Osteoblast (primary cell): ENCODE measurements around the gene CYS1. TPM values are rescaled to one million over a fixed set of nuclear protein-coding genes. Genes with fewer than 3 reads are reported as not detected.
"Not testable (repeated sequence)": the region's sequence is repeated elsewhere in the genome, so short reads cannot be mapped to it uniquely, and the experiment has no call there.

ENCODE experiments used
- DNase-seq: peaks from one replicate; pipeline ENCODE4 v3.0.0; 2011; ENCODE audit warnings: low spot score, mixed read lengths; ENCODE audit not compliant: insufficient read length; ENCODE audit errors: missing footprints
- H2AFZ ChIP-seq: 2 replicates; pipeline ENCODE4 v1.6.0; 2011; ENCODE audit warnings: mild to moderate bottlenecking, low read length
- H3K27ac ChIP-seq: 2 replicates; pipeline ENCODE4 v1.5.1; 2011; ENCODE audit warnings: mild to moderate bottlenecking, low read depth, low read length, moderate library complexity
- H3K27me3 ChIP-seq: 2 replicates; pipeline ENCODE4 v1.6.0; 2012; ENCODE audit warnings: mild to moderate bottlenecking, control low read depth, inconsistent platforms, low read length, moderate library complexity; ENCODE audit not compliant: insufficient read depth
- H3K36me3 ChIP-seq: 2 replicates; pipeline ENCODE4 v1.5.1; 2011; ENCODE audit warnings: mild to moderate bottlenecking, low read length, control low read depth, moderate library complexity; ENCODE audit not compliant: insufficient read depth
- H3K4me1 ChIP-seq: 2 replicates; pipeline ENCODE4 v1.5.1; 2011; ENCODE audit warnings: mild to moderate bottlenecking, low read length, control low read depth, moderate library complexity; ENCODE audit not compliant: insufficient read depth
- H3K4me2 ChIP-seq: 2 replicates; pipeline ENCODE4 v1.6.0; 2011; ENCODE audit warnings: mild to moderate bottlenecking, low read length; ENCODE audit not compliant: insufficient read depth
- H3K4me3 ChIP-seq: fragments of 200-600 bp; sonication (generic); 3 replicates; pipeline ENCODE4 v1.5.1; 2012; ENCODE audit warnings: mild to moderate bottlenecking, low read length, inconsistent platforms; ENCODE audit not compliant: insufficient read depth
- H3K79me2 ChIP-seq: 2 replicates; pipeline ENCODE4 v1.6.0; 2012; ENCODE audit warnings: mild to moderate bottlenecking, low read length, control low read depth, inconsistent platforms; ENCODE audit not compliant: insufficient read depth
- H3K9me3 ChIP-seq: 2 replicates; pipeline ENCODE4 v1.5.1; 2011; ENCODE audit warnings: low read depth, low read length, control low read depth
- H4K20me1 ChIP-seq: 2 replicates; pipeline ENCODE4 v1.6.0; 2012; ENCODE audit warnings: mild to moderate bottlenecking, low read length, control low read depth; ENCODE audit not compliant: insufficient read depth
- CTCF ChIP-seq: IDR thresholded peaks from 2 replicates; pipeline ENCODE4 v1.5.1; 2011; ENCODE audit warnings: mild to moderate bottlenecking, low read depth, low read length, moderate library complexity; ENCODE audit errors: extremely low read depth
- total RNA-seq: library from RNA; depleted of rRNA; stranded (reverse); fragments of >200 nt; gene quantifications from 2 replicates; pipeline ENCODE4 v1.2.3, GENCODE V29; 2012

The CYS1 gene
- total RNA-seq, 1 donor, result 0.36 TPM

DNA sequence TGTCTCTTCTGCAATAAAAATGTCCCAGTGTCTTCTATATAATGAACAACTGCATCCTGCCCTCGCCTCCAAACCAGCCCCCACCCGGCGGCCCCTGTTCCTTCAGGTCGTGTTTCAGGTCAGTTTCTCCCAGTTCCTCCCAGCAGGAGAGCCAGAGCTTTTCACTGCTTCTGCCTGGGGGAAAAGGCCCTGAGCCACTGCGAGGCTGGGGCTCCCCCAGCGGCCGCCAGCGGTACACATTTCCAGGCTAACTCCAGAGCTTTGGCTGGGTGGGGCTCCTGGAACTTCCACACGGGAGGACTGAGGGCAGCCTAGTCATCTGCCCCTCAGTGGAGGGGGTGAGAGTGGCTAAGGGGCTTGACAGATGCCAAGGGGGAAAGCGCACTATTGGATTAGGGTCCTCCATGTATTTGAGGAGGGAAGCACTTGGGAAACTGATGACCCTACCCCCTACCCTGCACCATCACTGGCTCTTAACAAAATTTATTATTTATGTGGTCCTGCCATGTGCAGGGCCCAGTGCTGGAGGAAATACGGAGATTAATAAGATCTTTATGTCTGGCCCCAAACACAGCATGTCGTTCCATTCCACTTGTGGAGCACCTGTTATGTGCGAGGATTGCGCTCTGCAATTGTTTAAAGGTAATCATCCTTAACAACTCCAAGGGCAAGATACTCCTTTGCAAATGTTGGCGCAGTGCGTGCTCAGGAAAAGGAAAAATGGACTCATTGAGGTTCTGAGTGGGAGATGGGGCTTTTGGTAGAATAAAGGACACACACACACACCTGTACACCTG, 17.3 kb upstream of the CYS1 start:
- Histone ChIP-seq H3K27me3 (peaks cover 5% of the 10 kb centered on the region), H3K9me3 (no peaks in the 10 kb centered on the region), H4K20me1 (no peaks in the 10 kb centered on the region), H3K27ac (no peak overlapping the region), H2AFZ (no peak overlapping the region), H3K36me3 (no peaks in the 10 kb centered on the region), H3K4me3 (no peak overlapping the region), H3K4me2 (no peak overlapping the region), H3K79me2 (no peaks in the 10 kb centered on the region), H3K4me1 (no peaks in the 10 kb centered on the region)
- DNase-seq, result peak; percentile 98
- peak; percentile 88 for TF ChIP-seq CTCF

GRCh38 chr2:10096641-10097040, 16.4 kb upstream of the CYS1 start:
- H3K4me1 ChIP-seq, result no peaks in the 10 kb centered on the region
- peaks cover 13% of the 10 kb centered on the region for H3K27me3 ChIP-seq
- TF ChIP-seq CTCF, result no peak
- no peaks in the 10 kb centered on the region for H4K20me1 ChIP-seq
- H3K9me3 ChIP-seq, result no peaks in the 10 kb centered on the region
- no peaks in the 10 kb centered on the region for H3K36me3 ChIP-seq
- H3K27ac ChIP-seq, result no peak overlapping the region
- no peak overlapping the region for H3K4me2 ChIP-seq
- no peak for DNase-seq
- no peak overlapping the region for H2AFZ ChIP-seq
- no peak overlapping the region for H3K4me3 ChIP-seq
- no peaks in the 10 kb centered on the region for H3K79me2 ChIP-seq

- Histone ChIP-seq H3K4me1 (no peaks in the 10 kb centered on the region), H3K4me3 (no peak overlapping the region), H3K4me2 (no peak overlapping the region), H3K79me2 (no peaks in the 10 kb centered on the region), H3K9me3 (no peaks in the 10 kb centered on the region), H3K27ac (no peak overlapping the region), H4K20me1 (no peaks in the 10 kb centered on the region), H3K36me3 (no peaks in the 10 kb centered on the region), H2AFZ (no peak overlapping the region), H3K27me3 (peaks cover 27% of the 10 kb centered on the region)
- no peak for DNase-seq
- no peak for TF ChIP-seq CTCF
These were observed 15.0 kb upstream of the CYS1 start for GRCh38 chr2:10095175-10095574.

DNA sequence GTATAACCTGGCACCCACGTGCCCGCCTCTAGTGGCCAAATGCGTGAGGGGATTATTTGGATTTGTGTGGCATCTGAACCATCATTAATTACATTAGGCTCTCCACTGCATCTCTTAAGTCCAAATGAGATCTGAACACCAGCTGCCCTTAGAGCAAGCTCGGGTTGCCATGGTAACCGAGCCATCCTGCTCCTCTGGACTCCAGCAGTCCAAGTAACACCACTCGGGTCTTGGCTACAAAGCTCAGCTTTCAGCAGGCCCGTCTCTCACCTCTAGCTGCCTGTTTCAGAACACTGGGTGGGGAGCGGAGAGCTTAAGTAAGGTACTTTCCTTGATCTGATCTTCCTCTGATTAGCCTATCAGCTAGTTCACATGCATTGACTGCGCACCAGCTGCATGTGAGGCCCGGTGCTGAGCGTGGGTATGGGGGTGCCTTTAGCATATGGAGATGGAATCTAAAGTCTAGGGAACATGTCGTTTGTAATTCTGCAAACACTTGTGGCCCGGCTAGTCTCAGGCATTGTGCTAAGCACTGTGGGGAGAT, 14.1 kb upstream of the CYS1 start:
- TF ChIP-seq CTCF, result no peak
- H3K4me2 ChIP-seq, result no peak overlapping the region
- H3K27me3 ChIP-seq, result peaks cover 34% of the 10 kb centered on the region
- DNase-seq, result peak; percentile 29
- H3K27ac ChIP-seq, result no peak overlapping the region
- no peaks in the 10 kb centered on the region for H3K36me3 ChIP-seq
- H3K4me1 ChIP-seq, result no peaks in the 10 kb centered on the region
- H3K79me2 ChIP-seq, result no peaks in the 10 kb centered on the region
- no peaks in the 10 kb centered on the region for H4K20me1 ChIP-seq
- no peak overlapping the region for H3K4me3 ChIP-seq
- H3K9me3 ChIP-seq, result no peaks in the 10 kb centered on the region
- no peak overlapping the region for H2AFZ ChIP-seq

- H3K4me3 ChIP-seq, DNase-seq, H3K4me2 ChIP-seq, H3K4me1 ChIP-seq, H4K20me1 ChIP-seq, H3K9me3 ChIP-seq, H3K79me2 ChIP-seq, H3K27ac ChIP-seq, H3K36me3 ChIP-seq, H2AFZ ChIP-seq: not testable (repeated sequence)
- H3K27me3 ChIP-seq, result peaks cover 48% of the 10 kb centered on the region
These were observed 11.7 kb upstream of the CYS1 start for GRCh38 chr2:10091889-10092244.
